GM11168 (cell line): ENCODE measurements around the gene MTNR1B.

ENCODE experiments used
- in situ Hi-C: fragments of 300-500 bp; cut with MboI; formaldehyde crosslinking; loops from one replicate; pipeline ENCODE4 v1.12.0; 2022; ENCODE audit warnings: low sequenced_read_pairs; ENCODE audit not compliant: unreplicated experiment

Gene MTNR1B

GRCh38 chr11:92969634-92970347, at the start of gene MTNR1B:
Gene MTNR1B (plus strand): TSS chr11:92969651. CDS start chr11:92969726, 75 bp downstream.
- in situ Hi-C loops, result no loop called here

- in situ Hi-C loops, result no loop called here
These were observed 49.1 kb upstream of the MTNR1B start for GRCh38 chr11:92920331-92920730.

- in situ Hi-C loops, result no loop called here
These were observed 46.7 kb upstream of the MTNR1B start for GRCh38 chr11:92922731-92923130.

GRCh38 chr11:92929246-92929645, 40.2 kb upstream of the MTNR1B start:
- in situ Hi-C loops, result loop anchor here (25.0 kb wide), 2 partner anchors 283 to 608 kb away; partner anchors contain the start of gene SMCO4

- in situ Hi-C loops, result loop anchor here (25.0 kb wide), 2 partner anchors 283 to 608 kb away; partner anchors contain the start of gene SMCO4
These were observed 39.8 kb upstream of the MTNR1B start for GRCh38 chr11:92929653-92930052.

- in situ Hi-C loops, result loop anchor here (25.0 kb wide), 2 partner anchors 280 to 605 kb away; partner anchors contain the start of gene SMCO4
These were observed 37.6 kb upstream of the MTNR1B start for GRCh38 chr11:92931746-92932422.

GRCh38 chr11:92939305-92939704, 30.1 kb upstream of the MTNR1B start:
- in situ Hi-C loops, result loop anchor here (25.0 kb wide), 2 partner anchors 273 to 598 kb away; partner anchors contain the start of gene SMCO4

GRCh38 chr11:92941676-92942571, 27.5 kb upstream of the MTNR1B start:
- in situ Hi-C loops, result loop anchor here (25.0 kb wide), 2 partner anchors 270 to 595 kb away; partner anchors contain the start of gene SMCO4

- in situ Hi-C loops, result loop anchor here (25.0 kb wide), 2 partner anchors 266 to 591 kb away; partner anchors contain the start of gene SMCO4
These were observed 22.7 kb upstream of the MTNR1B start for GRCh38 chr11:92946707-92947106.

- in situ Hi-C loops, result loop anchor here (25.0 kb wide), 2 partner anchors 264 to 589 kb away; partner anchors contain the start of gene SMCO4
These were observed 21.3 kb upstream of the MTNR1B start for GRCh38 chr11:92948116-92948515.

- in situ Hi-C loops, result no loop called here
These were observed 15.4 kb upstream of the MTNR1B start for GRCh38 chr11:92954003-92954402.

GRCh38 chr11:92955860-92956259, 13.6 kb upstream of the MTNR1B start:
- in situ Hi-C loops, result no loop called here

- in situ Hi-C loops, result no loop called here
These were observed 8.6 kb upstream of the MTNR1B start for GRCh38 chr11:92960886-92961285.

- in situ Hi-C loops, result no loop called here
These were observed 7.0 kb upstream of the MTNR1B start for GRCh38 chr11:92962446-92962845.

GRCh38 chr11:92964471-92964870, 5.0 kb upstream of the MTNR1B start:
- in situ Hi-C loops, result no loop called here

GRCh38 chr11:92965196-92965595, 4.3 kb upstream of the MTNR1B start:
- in situ Hi-C loops, result no loop called here

GRCh38 chr11:92967178-92967577, 2.3 kb upstream of the MTNR1B start:
- in situ Hi-C loops, result no loop called here

- in situ Hi-C loops, result no loop called here
These were observed 1.6 kb upstream of the MTNR1B start for GRCh38 chr11:92967867-92968266.

GRCh38 chr11:92969293-92969633, 188 bp upstream of the MTNR1B start:
- in situ Hi-C loops, result no loop called here

- in situ Hi-C loops, result no loop called here
These were observed 2.8 kb downstream of the MTNR1B start for GRCh38 chr11:92972248-92972647.
